HL-60 (cell line): ENCODE results near the gene SGMS1.

Experiments used
- CTCF ChIP-seq: IDR thresholded peaks from one replicate; pipeline ENCODE4 v1.5.1; 2011; ENCODE audit warnings: low read length, control low read depth, inconsistent platforms; ENCODE audit not compliant: insufficient read depth
- GABPA ChIP-seq: IDR thresholded peaks from 2 replicates; pipeline ENCODE4 v1.6.1; 2012; ENCODE audit warnings: low read depth
- POLR2AphosphoS5 ChIP-seq: IDR thresholded peaks from 2 replicates; pipeline ENCODE4 v1.6.1; 2012; ENCODE audit warnings: low read depth

- TF ChIP-seq CTCF (peak; percentile 1), POLR2AphosphoS5 (no peak), GABPA (no peak)
Measured at GRCh38 chr10:50367732-50368131, 256.0 kb downstream of the SGMS1 start.
